Measurements from ENCODE around the gene CREB5.

The CREB5 gene

GRCh38 chr7:28517206-28517605, 104.9 kb downstream of the CREB5 start:
- Mint-ChIP-seq H3K4me3 (no peak overlapping the region), H3K27ac (no peak overlapping the region), H3K27me3 (no peaks in the 10 kb centered on the region), H3K9me3 (no peaks in the 10 kb centered on the region), H3K36me3 (ENCODE audit: low read depth) (no peaks in the 10 kb centered on the region), H3K4me1 (ENCODE audit: low read depth) (no peaks in the 10 kb centered on the region)

GRCh38 chr7:28517606-28518005, 105.3 kb downstream of the CREB5 start:
- H3K9me3 Mint-ChIP-seq: no peaks in the 10 kb centered on the region
- H3K36me3 Mint-ChIP-seq (ENCODE audit: low read depth): no peaks in the 10 kb centered on the region
- H3K27me3 Mint-ChIP-seq: no peaks in the 10 kb centered on the region
- H3K4me1 Mint-ChIP-seq (ENCODE audit: low read depth): no peaks in the 10 kb centered on the region
- H3K4me3 Mint-ChIP-seq: no peak overlapping the region
- no peak overlapping the region for H3K27ac Mint-ChIP-seq

DNA sequence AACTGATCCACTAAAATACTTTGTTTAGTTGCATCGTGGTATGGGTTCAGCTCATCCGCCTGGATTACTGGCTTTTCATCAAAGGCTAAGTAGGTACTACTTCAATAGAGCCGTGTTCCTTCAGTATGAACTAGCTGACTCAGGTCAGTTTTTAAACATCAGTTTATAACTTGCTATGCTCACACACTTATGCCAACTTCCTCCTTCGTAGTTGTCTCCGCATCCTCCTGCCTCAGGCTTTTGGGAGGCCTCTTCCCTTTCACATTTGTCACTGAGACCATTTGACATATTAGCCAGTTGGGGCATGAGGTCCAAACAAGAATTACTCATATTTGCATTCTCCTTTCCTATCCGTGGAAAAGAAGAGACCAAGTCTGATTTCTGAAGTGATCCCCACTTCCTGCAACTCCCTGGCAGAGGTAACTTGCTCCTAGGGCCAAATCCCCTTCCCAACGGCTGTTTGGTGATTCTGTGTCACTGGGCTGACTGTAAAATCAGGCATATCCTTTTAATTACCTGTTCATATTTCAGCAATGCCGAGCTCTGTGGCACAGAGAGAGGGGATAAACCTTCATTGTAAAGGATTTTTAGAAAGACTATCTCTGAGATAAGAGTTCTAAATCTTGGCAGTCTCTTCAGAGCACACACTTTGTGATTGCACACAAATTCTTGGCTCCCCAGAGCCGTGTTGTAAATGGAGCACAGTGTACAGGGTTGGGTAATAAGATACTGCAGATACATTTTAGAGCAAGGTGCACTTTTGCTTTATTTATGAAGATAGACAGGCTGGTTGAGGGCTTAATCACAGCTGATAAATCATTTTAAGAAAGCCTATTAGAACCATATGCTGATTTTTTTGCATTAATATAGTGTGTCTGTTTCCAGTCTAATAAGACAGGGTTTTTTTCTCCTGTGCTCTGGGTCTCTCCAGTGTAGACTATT, 108.0 kb downstream of the CREB5 start:
- Mint-ChIP-seq H3K36me3 (ENCODE audit: low read depth) (no peaks in the 10 kb centered on the region), H3K4me1 (ENCODE audit: low read depth) (peaks cover 4% of the 10 kb centered on the region), H3K27me3 (no peaks in the 10 kb centered on the region), H3K27ac (no peak overlapping the region), H3K9me3 (no peaks in the 10 kb centered on the region), H3K4me3 (no peak overlapping the region)

DNA sequence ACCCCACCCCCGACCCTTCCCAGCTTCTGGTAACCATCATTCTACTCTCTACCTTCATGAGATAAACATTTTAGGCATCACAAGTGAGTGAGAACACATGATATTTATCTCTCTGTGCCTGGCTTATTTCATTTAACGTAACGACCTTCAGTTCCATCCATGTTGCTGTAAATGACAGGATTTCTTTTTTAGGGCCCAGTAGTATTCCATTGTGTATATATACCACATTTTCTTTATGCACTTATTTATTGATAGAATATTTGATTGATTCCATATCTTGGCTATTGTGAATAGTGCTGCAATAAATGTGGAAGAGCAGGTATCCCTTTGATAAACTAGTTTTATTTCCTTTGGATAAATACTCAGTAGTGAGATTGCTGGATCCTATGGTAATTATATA, 112.7 kb downstream of the CREB5 start:
- Mint-ChIP-seq H3K4me3 (no peak overlapping the region), H3K36me3 (ENCODE audit: low read depth) (no peaks in the 10 kb centered on the region), H3K9me3 (no peaks in the 10 kb centered on the region), H3K27me3 (no peaks in the 10 kb centered on the region), H3K4me1 (ENCODE audit: low read depth) (peaks cover 4% of the 10 kb centered on the region), H3K27ac (no peak overlapping the region)

DNA sequence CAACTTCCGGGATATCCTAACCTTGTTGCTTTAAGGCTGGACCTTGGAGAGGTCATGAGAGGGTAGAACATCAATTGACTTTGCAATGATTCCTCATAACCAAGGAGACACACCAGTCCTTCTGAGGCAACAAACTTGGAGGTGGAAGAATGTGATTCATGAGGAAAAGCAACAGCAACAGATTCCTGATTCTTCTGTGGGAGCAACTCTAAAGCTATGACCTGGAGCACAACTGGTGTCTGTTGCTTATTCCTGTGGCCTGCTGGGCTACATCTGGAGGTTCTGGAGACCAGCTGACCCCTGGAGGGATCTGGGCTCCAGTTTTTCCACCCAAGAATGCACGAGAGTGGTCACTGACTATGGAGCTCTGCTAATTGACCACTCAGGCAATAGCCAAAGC, 116.6 kb downstream of the CREB5 start:
- Mint-ChIP-seq H3K4me3 (no peak overlapping the region), H3K27ac (no peak overlapping the region), H3K9me3 (no peaks in the 10 kb centered on the region), H3K36me3 (ENCODE audit: low read depth) (no peaks in the 10 kb centered on the region), H3K27me3 (peaks cover 4% of the 10 kb centered on the region), H3K4me1 (ENCODE audit: low read depth) (no peaks in the 10 kb centered on the region)

DNA sequence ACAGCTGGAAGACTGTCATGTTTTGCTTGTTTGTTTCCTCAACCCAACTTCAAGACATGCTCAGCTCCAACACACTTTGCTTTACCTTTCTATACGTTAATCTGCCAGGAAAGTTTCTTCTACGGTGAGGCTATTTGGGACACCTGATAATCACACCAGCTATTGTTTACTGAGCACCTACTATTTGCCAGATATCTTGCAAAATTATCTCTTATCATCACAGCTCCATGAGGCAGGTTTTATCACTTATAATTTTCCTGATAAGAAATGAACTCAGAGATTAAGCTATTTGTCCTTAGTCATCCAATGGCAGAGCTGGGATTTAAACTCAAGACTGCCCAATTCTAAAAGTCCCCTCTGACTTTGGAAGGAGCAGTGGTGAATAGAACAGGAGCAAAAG, 117.4 kb downstream of the CREB5 start:
- Mint-ChIP-seq H3K27ac (no peak overlapping the region), H3K27me3 (peaks cover 4% of the 10 kb centered on the region), H3K36me3 (ENCODE audit: low read depth) (no peaks in the 10 kb centered on the region), H3K9me3 (no peaks in the 10 kb centered on the region), H3K4me1 (ENCODE audit: low read depth) (no peaks in the 10 kb centered on the region), H3K4me3 (no peak overlapping the region)

GRCh38 chr7:28530175-28530802, 118.0 kb downstream of the CREB5 start:
- no peaks in the 10 kb centered on the region for H3K36me3 Mint-ChIP-seq (ENCODE audit: low read depth)
- no peaks in the 10 kb centered on the region for H3K9me3 Mint-ChIP-seq
- H3K4me1 Mint-ChIP-seq (ENCODE audit: low read depth): no peaks in the 10 kb centered on the region

DNA sequence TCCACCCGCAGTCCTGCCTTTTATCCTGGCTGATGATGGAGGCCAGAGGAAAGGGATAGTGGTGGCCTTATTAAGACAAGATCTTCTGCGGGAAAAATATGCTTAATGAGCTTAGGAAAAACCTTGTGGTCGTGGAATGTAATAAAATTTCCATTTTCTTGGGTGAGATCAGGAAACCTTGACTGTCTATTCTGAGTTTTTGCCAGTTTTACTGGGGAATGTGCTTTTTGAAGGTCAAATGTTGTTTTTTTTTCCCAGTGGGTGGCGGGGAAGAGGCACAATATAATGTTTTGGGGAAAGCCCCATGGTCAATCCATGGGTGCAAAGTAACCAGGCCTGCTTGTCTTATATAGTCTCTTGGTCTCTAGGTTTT, 118.5 kb downstream of the CREB5 start:
- H3K36me3 Mint-ChIP-seq (ENCODE audit: low read depth): no peaks in the 10 kb centered on the region

More at GRCh38 chr7:28530175-28530802, 118.0 kb downstream of the CREB5 start:
- Mint-ChIP-seq H3K27me3 (peaks cover 4% of the 10 kb centered on the region), H3K4me3 (no peak overlapping the region), H3K27ac (no peak overlapping the region)

DNA sequence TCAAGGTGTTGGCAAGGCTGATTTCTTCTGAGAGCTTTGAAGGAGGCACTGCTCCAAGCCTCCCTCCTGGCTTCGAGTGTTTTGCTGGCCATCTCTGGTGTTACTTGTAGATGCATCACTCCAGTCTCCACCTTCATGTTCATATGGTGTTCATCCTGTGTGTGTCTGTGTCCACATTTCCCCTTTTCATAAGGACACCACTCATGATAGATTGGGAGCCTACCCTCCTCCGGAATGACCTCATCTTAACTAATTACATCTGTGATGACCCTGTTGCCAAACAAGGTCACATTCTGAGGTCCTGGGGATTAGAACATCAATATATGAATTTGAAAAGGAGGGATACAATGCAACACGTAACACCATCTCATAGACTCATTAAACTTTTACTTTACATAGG, 119.0 kb downstream of the CREB5 start:
- H3K4me3 Mint-ChIP-seq: no peak overlapping the region
- no peak overlapping the region for H3K27ac Mint-ChIP-seq
- H3K27me3 Mint-ChIP-seq: peaks cover 4% of the 10 kb centered on the region
- H3K36me3 Mint-ChIP-seq (ENCODE audit: low read depth): no peaks in the 10 kb centered on the region
- no peaks in the 10 kb centered on the region for H3K4me1 Mint-ChIP-seq (ENCODE audit: low read depth)
- H3K9me3 Mint-ChIP-seq: no peaks in the 10 kb centered on the region

More for the DNA sequence above, 118.5 kb downstream of the CREB5 start:
- no peaks in the 10 kb centered on the region for H3K9me3 Mint-ChIP-seq
- H3K4me3 Mint-ChIP-seq: no peak overlapping the region
- peaks cover 4% of the 10 kb centered on the region for H3K27me3 Mint-ChIP-seq
- no peaks in the 10 kb centered on the region for H3K4me1 Mint-ChIP-seq (ENCODE audit: low read depth)
- H3K27ac Mint-ChIP-seq: no peak overlapping the region

GRCh38 chr7:28532181-28532580, 119.9 kb downstream of the CREB5 start:
- Mint-ChIP-seq H3K27me3 (peaks cover 5% of the 10 kb centered on the region), H3K36me3 (ENCODE audit: low read depth) (no peaks in the 10 kb centered on the region), H3K27ac (no peak overlapping the region), H3K9me3 (no peaks in the 10 kb centered on the region), H3K4me1 (ENCODE audit: low read depth) (no peaks in the 10 kb centered on the region), H3K4me3 (no peak overlapping the region)

GRCh38 chr7:28533267-28533666, 120.9 kb downstream of the CREB5 start:
- no peaks in the 10 kb centered on the region for H3K9me3 Mint-ChIP-seq
- peaks cover 14% of the 10 kb centered on the region for H3K27me3 Mint-ChIP-seq
- no peaks in the 10 kb centered on the region for H3K4me1 Mint-ChIP-seq (ENCODE audit: low read depth)
- no peak overlapping the region for H3K4me3 Mint-ChIP-seq
- no peaks in the 10 kb centered on the region for H3K36me3 Mint-ChIP-seq (ENCODE audit: low read depth)
- H3K27ac Mint-ChIP-seq: no peak overlapping the region

GRCh38 chr7:28533731-28534531, 121.6 kb downstream of the CREB5 start:
- Mint-ChIP-seq H3K27ac (no peak overlapping the region), H3K4me1 (ENCODE audit: low read depth) (no peaks in the 10 kb centered on the region), H3K9me3 (no peaks in the 10 kb centered on the region), H3K36me3 (ENCODE audit: low read depth) (no peaks in the 10 kb centered on the region), H3K27me3 (peaks cover 17% of the 10 kb centered on the region), H3K4me3 (no peak overlapping the region)

GRCh38 chr7:28536259-28536658, 123.9 kb downstream of the CREB5 start:
- H3K4me3 Mint-ChIP-seq: no peak overlapping the region
- H3K27me3 Mint-ChIP-seq: peaks cover 21% of the 10 kb centered on the region
- H3K36me3 Mint-ChIP-seq (ENCODE audit: low read depth): no peaks in the 10 kb centered on the region
- no peak overlapping the region for H3K27ac Mint-ChIP-seq
- no peaks in the 10 kb centered on the region for H3K4me1 Mint-ChIP-seq (ENCODE audit: low read depth)
- no peaks in the 10 kb centered on the region for H3K9me3 Mint-ChIP-seq

GRCh38 chr7:28539289-28539981, 127.1 kb downstream of the CREB5 start:
- H3K27ac Mint-ChIP-seq: no peak overlapping the region
- H3K27me3 Mint-ChIP-seq: peaks cover 28% of the 10 kb centered on the region
- H3K4me3 Mint-ChIP-seq: no peak overlapping the region
- H3K9me3 Mint-ChIP-seq: no peaks in the 10 kb centered on the region
- H3K4me1 Mint-ChIP-seq (ENCODE audit: low read depth): no peaks in the 10 kb centered on the region
- H3K36me3 Mint-ChIP-seq (ENCODE audit: low read depth): no peaks in the 10 kb centered on the region

Data from stimulated activated naive CD8-positive, alpha-beta T cell treated with anti-CD3 and anti-CD28 coated beads, Interleukin-15, Interleukin-2, amounts not matched to agents 100 ng/mL and 50 ng/mL, for 24 hours (primary cell).